SK-N-SH (cell line): ENCODE measurements around the gene CDH22. TPM values are rescaled to one million over a fixed set of nuclear protein-coding genes. Genes with fewer than 3 reads are reported as not detected.

Experiments used
- CTCF ChIA-PET: fragments of 300-600, 350-600 bp; formaldehyde crosslinking; extraction: SDS; loops from one replicate; lab custom pipeline; 2021; lab: Yijun Ruan, JAX
- POLR2A ChIA-PET: fragments of 350-600 bp; sonication (Branson Sonifier 250); formaldehyde crosslinking; extraction: SDS; loops from one replicate; lab custom pipeline; 2020; ENCODE audit warnings: antibody characterized with exemption, inconsistent platforms; lab: Yijun Ruan, JAX
- DNase-seq: peaks from one replicate; pipeline ENCODE4 v3.0.0; 2012
- H2AFZ ChIP-seq: fragments of 200-600 bp; sonication (generic); 2 replicates; pipeline ENCODE4 v1.8.1; 2016; ENCODE audit warnings: antibody characterized with exemption, mild to moderate bottlenecking, low read depth
- H3F3A ChIP-seq: fragments of 200-600 bp; sonication (generic); replicated peaks from 2 replicates; pipeline ENCODE3; 2016; ENCODE audit warnings: antibody characterized with exemption, mild to moderate bottlenecking; ENCODE audit not compliant: insufficient read depth
- H3K27ac ChIP-seq, 2 experiments: fragments of 200-500 bp in 1 of 2; fragments of 200-600 bp in 1 of 2; sonication (Bioruptor generic) in 1 of 2; sonication (generic), shearing (Covaris generic) in 1 of 2; 2 replicates each; pipeline versions ENCODE4 v1.5.1 to v1.6.1; 2014 to 2016; ENCODE audit warnings: low read depth in 2 of 2, inconsistent platforms in 1 of 2, low read length in 1 of 2, mild to moderate bottlenecking in 1 of 2, mixed read lengths in 1 of 2
- H3K27me3 ChIP-seq: fragments of 200-600 bp; sonication (generic), shearing (Covaris generic); 2 replicates; pipeline ENCODE4 v1.6.1; 2016; ENCODE audit warnings: mixed run types; ENCODE audit not compliant: insufficient read depth
- H3K36me3 ChIP-seq, 2 experiments: fragments of 200-500 bp in 1 of 2; fragments of 200-600 bp in 1 of 2; sonication (Bioruptor generic) in 1 of 2; sonication (generic) in 1 of 2; replicated peaks in 1 of 2; 2 replicates each; pipeline versions ENCODE3 to v1.5.1; 2014 to 2016; ENCODE audit warnings: low read length in 1 of 2, mild to moderate bottlenecking in 1 of 2; ENCODE audit not compliant: insufficient read depth in 2 of 2, control insufficient read depth in 1 of 2
- H3K4me1 ChIP-seq, 2 experiments: fragments of 200-500 bp in 1 of 2; fragments of 200-600 bp in 1 of 2; sonication (Bioruptor generic) in 1 of 2; sonication (generic), shearing (Covaris generic) in 1 of 2; 2 replicates each; pipeline versions ENCODE4 v1.5.1 to v1.6.1; 2014 to 2016; ENCODE audit warnings: low read depth in 1 of 2, low read length in 1 of 2, mixed run types in 1 of 2; ENCODE audit not compliant: insufficient read depth in 2 of 2, control insufficient read depth in 1 of 2
- H3K4me2 ChIP-seq: fragments of 200-600 bp; sonication (generic), shearing (Covaris generic); 2 replicates; pipeline ENCODE4 v1.6.1; 2017; ENCODE audit warnings: mixed run types
- H3K4me3 ChIP-seq, 2 experiments: fragments of 200-500 bp in 1 of 2; fragments of 200-600 bp in 1 of 2; sonication (Bioruptor generic) in 1 of 2; sonication (generic), shearing (Covaris generic) in 1 of 2; 2 replicates each; pipeline versions ENCODE4 v1.5.1 to v1.8.1; 2014 to 2016; ENCODE audit warnings: low read depth in 2 of 2, inconsistent platforms in 1 of 2, low read length in 1 of 2, mild to moderate bottlenecking in 1 of 2, mixed read lengths in 1 of 2, moderate library complexity in 1 of 2
- H3K79me2 ChIP-seq: fragments of 200-600 bp; sonication (generic); 2 replicates; pipeline ENCODE4 v1.8.1; 2017; ENCODE audit warnings: mild to moderate bottlenecking; ENCODE audit not compliant: insufficient read depth
- H3K9ac ChIP-seq: fragments of 200-600 bp; sonication (generic); 2 replicates; pipeline ENCODE4 v1.6.1; 2017; ENCODE audit warnings: mixed run types
- H3K9me2 ChIP-seq: fragments of 200-600 bp; sonication (generic); 2 replicates; pipeline ENCODE4 v1.6.1; 2017; ENCODE audit warnings: mixed run types
- H3K9me3 ChIP-seq: fragments of 200-600 bp; sonication (generic); 2 replicates; pipeline ENCODE4 v1.6.1; 2017; ENCODE audit warnings: mixed run types, mild to moderate bottlenecking, moderate library complexity
- H4K20me1 ChIP-seq: fragments of 200-600 bp; sonication (generic); 2 replicates; pipeline ENCODE4 v1.6.1; 2017; ENCODE audit warnings: mild to moderate bottlenecking, mixed run types; ENCODE audit not compliant: insufficient read depth
- CHD2 ChIP-seq: fragments of 150-350 bp; IDR thresholded peaks from 2 replicates; pipeline ENCODE4 v1.6.1; 2018; ENCODE audit warnings: low read length; ENCODE audit not compliant: partially characterized antibody
- ELF1 ChIP-seq: IDR thresholded peaks from 2 replicates; pipeline ENCODE4 v1.4.0; 2012
- FOSL2 ChIP-seq: IDR thresholded peaks from 2 replicates; pipeline ENCODE4 v1.4.0; 2012; ENCODE audit warnings: low read depth, mild to moderate bottlenecking, moderate library complexity, borderline replicate concordance
- FOXJ3 ChIP-seq: sonication (generic); formaldehyde crosslinking; IDR thresholded peaks from 2 replicates; pipeline ENCODE4 v1.5.1; 2020; ENCODE audit warnings: mild to moderate bottlenecking, missing genetic modification reagents
- FOXM1 ChIP-seq: IDR thresholded peaks from 2 replicates; pipeline ENCODE4 v1.4.0; 2012; ENCODE audit warnings: low read depth, mild to moderate bottlenecking
- GABPA ChIP-seq: IDR thresholded peaks from 2 replicates; pipeline ENCODE4 v1.4.0; 2012; ENCODE audit warnings: low read depth, mild to moderate bottlenecking
- JUND ChIP-seq: IDR thresholded peaks from 2 replicates; pipeline ENCODE4 v1.4.0; 2012
- MEF2A ChIP-seq: IDR thresholded peaks from 2 replicates; pipeline ENCODE4 v1.4.0; 2012; ENCODE audit warnings: low read depth, borderline replicate concordance
- NFIC ChIP-seq: IDR thresholded peaks from 2 replicates; pipeline ENCODE4 v1.4.0; 2012; ENCODE audit warnings: borderline replicate concordance
- NRF1 ChIP-seq: IDR thresholded peaks from 2 replicates; pipeline ENCODE4 v1.6.1; 2012; ENCODE audit warnings: low read depth, mild to moderate bottlenecking, low read length
- POLR2AphosphoS5 ChIP-seq: IDR thresholded peaks from 2 replicates; pipeline ENCODE4 v1.6.1; 2012; ENCODE audit warnings: low read depth, low read length
- RCOR1 ChIP-seq: fragments of 150-350 bp; IDR thresholded peaks from 2 replicates; pipeline ENCODE4 v1.6.1; 2017; ENCODE audit warnings: antibody characterized with exemption, low read length
- RXRA ChIP-seq: IDR thresholded peaks from 2 replicates; pipeline ENCODE4 v1.4.0; 2012; ENCODE audit warnings: low read depth, mild to moderate bottlenecking, borderline replicate concordance
- SIN3A ChIP-seq: IDR thresholded peaks from 2 replicates; pipeline ENCODE4 v1.6.1; 2012; ENCODE audit warnings: low read depth, mild to moderate bottlenecking, low read length, moderate library complexity, borderline replicate concordance
- SMC3 ChIP-seq: IDR thresholded peaks from 2 replicates; pipeline ENCODE4 v1.6.1; 2012; ENCODE audit warnings: low read depth, low read length, improper control_type of control experiment
- TAF1 ChIP-seq: IDR thresholded peaks from 2 replicates; pipeline ENCODE4 v1.6.1; 2012; ENCODE audit warnings: low read depth, mild to moderate bottlenecking, low read length, moderate library complexity, borderline replicate concordance
- TEAD4 ChIP-seq: IDR thresholded peaks from 2 replicates; pipeline ENCODE4 v1.4.0; 2012; ENCODE audit warnings: mild to moderate bottlenecking, borderline replicate concordance; ENCODE audit not compliant: insufficient read depth
- YY1 ChIP-seq: IDR thresholded peaks from 2 replicates; pipeline ENCODE4 v1.4.0; 2012; ENCODE audit warnings: low read depth, mild to moderate bottlenecking
- WGBS: methylation state at CpG from one replicate; pipeline ENCODE4 v1.1.6; 2017; ENCODE audit warnings: low lambda C conversion rate; 5-methylcytosine and 5-hydroxymethylcytosine counted together
- polyA plus RNA-seq, 3 experiments: library from polyadenylated mRNA; depleted of rRNA; stranded (reverse); fragments of >200 nt; gene quantifications; 2 replicates each; pipeline ENCODE4 v1.2.3, GENCODE V29; 2012
- TF ChIP-seq, protein P1 (sequence below): IDR thresholded peaks from 2 replicates; pipeline ENCODE4 v1.6.1; 2012; ENCODE audit warnings: mild to moderate bottlenecking, low read depth, low read length, moderate library complexity
- TF ChIP-seq, protein P2 (sequence below): IDR thresholded peaks from 2 replicates; pipeline ENCODE4 v1.4.0; 2012; ENCODE audit warnings: low read depth, borderline replicate concordance
- TF ChIP-seq, protein P3 (sequence below): IDR thresholded peaks from 2 replicates; pipeline ENCODE4 v1.4.0; 2012; ENCODE audit warnings: low read depth
- TF ChIP-seq, protein P4 (sequence below): fragments of 150-350 bp; IDR thresholded peaks from 2 replicates; pipeline ENCODE4 v1.6.1; 2016; ENCODE audit warnings: mild to moderate bottlenecking, low read depth, low read length

CDH22 gene
- polyA plus RNA-seq, 1 of the 3 experiments (the other 2 are of a cell fraction) = not detected

DNA sequence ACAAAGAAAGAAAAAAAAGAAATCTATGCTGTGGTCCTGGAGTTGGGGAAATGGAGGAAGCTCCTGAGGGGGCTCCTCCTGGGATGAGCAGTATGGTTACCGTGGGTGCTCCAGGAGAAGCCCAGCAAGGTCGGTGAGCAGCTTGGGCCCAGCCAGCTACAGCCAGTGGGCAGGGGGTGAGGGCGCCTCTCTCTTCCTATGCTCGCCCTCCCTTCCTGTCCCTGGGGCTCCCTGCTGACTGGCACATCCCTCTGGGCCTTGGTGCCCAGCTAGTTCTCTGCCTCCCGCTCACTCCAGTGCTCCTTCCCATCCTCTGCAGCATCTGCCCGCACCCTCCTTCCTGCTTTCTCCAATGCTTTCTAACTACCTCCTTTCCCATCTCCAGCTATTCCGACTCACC is 173.6 kb downstream of the CDH22 start:
- Histone ChIP-seq H3K9me2 (no peaks in the 10 kb centered on the region), H3K27me3 (peaks cover 16% of the 10 kb centered on the region; the same call in 1 of the 2 replicates), H3K36me3 (no peaks in the 10 kb centered on the region), H3K9ac (no peak overlapping the region), H4K20me1 (no peaks in the 10 kb centered on the region), H3K4me2 (no peak overlapping the region), H2AFZ (no peak overlapping the region), H3K4me1 (peaks cover 0 to 49% of the 10 kb centered on the region in 2 experiments; a peak in 1 of 4 replicates), H3K27ac (no peak overlapping the region), H3K79me2 (no peaks in the 10 kb centered on the region), H3F3A (no peaks in the 10 kb centered on the region), H3K4me3 (no peak overlapping the region)
- CTCF ChIA-PET = interaction anchor here (1.3 to 8.1 kb wide), 9 partner anchors 10 to 303 kb away, joined by 4 to 347 read pairs (median 6); no protein-coding TSS in a partner anchor
- POLR2A ChIA-PET = no interaction called here
- TF ChIP-seq TAF1 = no peak
- TF ChIP-seq, protein P1, sequence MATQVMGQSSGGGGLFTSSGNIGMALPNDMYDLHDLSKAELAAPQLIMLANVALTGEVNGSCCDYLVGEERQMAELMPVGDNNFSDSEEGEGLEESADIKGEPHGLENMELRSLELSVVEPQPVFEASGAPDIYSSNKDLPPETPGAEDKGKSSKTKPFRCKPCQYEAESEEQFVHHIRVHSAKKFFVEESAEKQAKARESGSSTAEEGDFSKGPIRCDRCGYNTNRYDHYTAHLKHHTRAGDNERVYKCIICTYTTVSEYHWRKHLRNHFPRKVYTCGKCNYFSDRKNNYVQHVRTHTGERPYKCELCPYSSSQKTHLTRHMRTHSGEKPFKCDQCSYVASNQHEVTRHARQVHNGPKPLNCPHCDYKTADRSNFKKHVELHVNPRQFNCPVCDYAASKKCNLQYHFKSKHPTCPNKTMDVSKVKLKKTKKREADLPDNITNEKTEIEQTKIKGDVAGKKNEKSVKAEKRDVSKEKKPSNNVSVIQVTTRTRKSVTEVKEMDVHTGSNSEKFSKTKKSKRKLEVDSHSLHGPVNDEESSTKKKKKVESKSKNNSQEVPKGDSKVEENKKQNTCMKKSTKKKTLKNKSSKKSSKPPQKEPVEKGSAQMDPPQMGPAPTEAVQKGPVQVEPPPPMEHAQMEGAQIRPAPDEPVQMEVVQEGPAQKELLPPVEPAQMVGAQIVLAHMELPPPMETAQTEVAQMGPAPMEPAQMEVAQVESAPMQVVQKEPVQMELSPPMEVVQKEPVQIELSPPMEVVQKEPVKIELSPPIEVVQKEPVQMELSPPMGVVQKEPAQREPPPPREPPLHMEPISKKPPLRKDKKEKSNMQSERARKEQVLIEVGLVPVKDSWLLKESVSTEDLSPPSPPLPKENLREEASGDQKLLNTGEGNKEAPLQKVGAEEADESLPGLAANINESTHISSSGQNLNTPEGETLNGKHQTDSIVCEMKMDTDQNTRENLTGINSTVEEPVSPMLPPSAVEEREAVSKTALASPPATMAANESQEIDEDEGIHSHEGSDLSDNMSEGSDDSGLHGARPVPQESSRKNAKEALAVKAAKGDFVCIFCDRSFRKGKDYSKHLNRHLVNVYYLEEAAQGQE = no peak
- no peak for TF ChIP-seq MEF2A
- TF ChIP-seq NRF1 = no peak
- no peak for TF ChIP-seq CHD2
- no peak for TF ChIP-seq ELF1
- TF ChIP-seq GABPA = no peak
- no peak for TF ChIP-seq TEAD4
- TF ChIP-seq JUND = no peak
- TF ChIP-seq, all 33 proteins: peak for 0
- H3K9me3 ChIP-seq = no peaks in the 10 kb centered on the region
- no peak for DNase-seq
- 52% methylated on average over 6 of the region's 7 CpGs for WGBS

DNA sequence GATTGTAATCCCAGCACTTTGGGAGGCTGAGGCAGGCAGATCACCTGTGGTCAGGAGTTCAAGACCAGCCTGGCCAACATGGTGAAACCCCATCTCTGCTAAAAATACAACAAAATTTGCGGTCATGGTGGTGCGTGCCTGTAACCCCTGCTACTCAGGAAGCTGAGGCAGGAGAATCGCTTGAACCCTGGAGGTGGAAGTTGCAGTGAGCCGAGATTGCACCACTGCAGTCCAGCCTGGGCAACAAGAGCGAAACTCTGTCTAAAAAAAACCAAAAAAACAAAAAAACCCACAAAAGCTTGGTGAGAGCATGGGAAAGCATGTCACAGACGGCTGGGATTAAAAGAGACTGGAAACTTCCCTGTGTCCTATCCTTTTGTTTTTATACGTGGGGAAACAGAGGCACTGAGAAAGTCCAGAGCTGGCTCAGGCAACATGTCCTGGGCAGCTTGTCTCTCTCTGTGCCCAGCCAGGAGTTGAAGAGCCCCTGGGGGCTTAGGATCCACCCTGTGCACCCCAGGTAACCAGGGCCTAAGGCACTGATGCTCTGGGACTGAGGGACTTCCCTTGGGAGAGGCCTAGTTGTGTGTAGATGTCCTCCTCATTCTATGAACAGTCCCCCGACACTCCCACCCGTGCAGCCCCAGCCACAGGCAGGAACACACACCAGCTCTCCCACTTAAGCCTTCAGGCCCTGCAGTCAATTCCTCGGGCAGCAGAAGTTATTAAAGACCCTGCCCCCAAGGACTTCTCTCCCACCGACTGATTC is 174.2 kb downstream of the CDH22 start:
- no peak for TF ChIP-seq JUND
- TF ChIP-seq, protein P2, sequence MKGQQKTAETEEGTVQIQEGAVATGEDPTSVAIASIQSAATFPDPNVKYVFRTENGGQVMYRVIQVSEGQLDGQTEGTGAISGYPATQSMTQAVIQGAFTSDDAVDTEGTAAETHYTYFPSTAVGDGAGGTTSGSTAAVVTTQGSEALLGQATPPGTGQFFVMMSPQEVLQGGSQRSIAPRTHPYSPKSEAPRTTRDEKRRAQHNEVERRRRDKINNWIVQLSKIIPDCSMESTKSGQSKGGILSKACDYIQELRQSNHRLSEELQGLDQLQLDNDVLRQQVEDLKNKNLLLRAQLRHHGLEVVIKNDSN = no peak
- TF ChIP-seq SIN3A = no peak
- TF ChIP-seq FOXJ3 (CRISPR knock-in tag) = no peak
- TF ChIP-seq NFIC = no peak
- TF ChIP-seq, protein P3, sequence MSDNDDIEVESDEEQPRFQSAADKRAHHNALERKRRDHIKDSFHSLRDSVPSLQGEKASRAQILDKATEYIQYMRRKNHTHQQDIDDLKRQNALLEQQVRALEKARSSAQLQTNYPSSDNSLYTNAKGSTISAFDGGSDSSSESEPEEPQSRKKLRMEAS = no peak
- TF ChIP-seq NRF1 = no peak
- TF ChIP-seq SMC3 = no peak
- TF ChIP-seq FOSL2 = no peak
- no peak for TF ChIP-seq RCOR1
- TF ChIP-seq FOXM1 = no peak
- TF ChIP-seq CHD2 = no peak
- no peak for TF ChIP-seq RXRA
- no peak for TF ChIP-seq YY1
- TF ChIP-seq TEAD4 = no peak
- TF ChIP-seq POLR2AphosphoS5 = no peak
- TF ChIP-seq, protein P4, sequence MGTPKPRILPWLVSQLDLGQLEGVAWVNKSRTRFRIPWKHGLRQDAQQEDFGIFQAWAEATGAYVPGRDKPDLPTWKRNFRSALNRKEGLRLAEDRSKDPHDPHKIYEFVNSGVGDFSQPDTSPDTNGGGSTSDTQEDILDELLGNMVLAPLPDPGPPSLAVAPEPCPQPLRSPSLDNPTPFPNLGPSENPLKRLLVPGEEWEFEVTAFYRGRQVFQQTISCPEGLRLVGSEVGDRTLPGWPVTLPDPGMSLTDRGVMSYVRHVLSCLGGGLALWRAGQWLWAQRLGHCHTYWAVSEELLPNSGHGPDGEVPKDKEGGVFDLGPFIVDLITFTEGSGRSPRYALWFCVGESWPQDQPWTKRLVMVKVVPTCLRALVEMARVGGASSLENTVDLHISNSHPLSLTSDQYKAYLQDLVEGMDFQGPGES = no peak
- H3K79me2 ChIP-seq = no peaks in the 10 kb centered on the region
- H3K36me3 ChIP-seq = no peaks in the 10 kb centered on the region
- no peaks in the 10 kb centered on the region for H3K9me2 ChIP-seq
- ChIA-PET CTCF (interaction anchor here (1.3 to 8.1 kb wide), 11 partner anchors 10 to 304 kb away, joined by 4 to 347 read pairs (median 6); no protein-coding TSS in a partner anchor), POLR2A (no interaction called here)
- peaks cover 16% of the 10 kb centered on the region; the same call in 1 of the 2 replicates for H3K27me3 ChIP-seq
- H4K20me1 ChIP-seq = no peaks in the 10 kb centered on the region
- H3F3A ChIP-seq = no peaks in the 10 kb centered on the region
- WGBS = 62% methylated on average over 9 of the region's 11 CpGs
- H3K4me3 ChIP-seq = no peak overlapping the region
- no peak overlapping the region for H2AFZ ChIP-seq
- no peak overlapping the region for H3K27ac ChIP-seq
- H3K9ac ChIP-seq = no peak overlapping the region
- H3K9me3 ChIP-seq = no peaks in the 10 kb centered on the region
- no peak overlapping the region for H3K4me2 ChIP-seq
- peaks cover 0 to 44% of the 10 kb centered on the region in 2 experiments; a peak in 1 of 4 replicates for H3K4me1 ChIP-seq
- DNase-seq = no peak
